Large intestine (tissue), 3 donors: Measurements from ENCODE around the gene TOP2A. TPM values are rescaled to one million over a fixed set of nuclear protein-coding genes. Genes with fewer than 3 reads are reported as not detected.

ENCODE experiments used
- DNase-seq, 2 donors: peaks; one replicate each; pipeline versions ENCODE4 v3.0.0 to v3.0.0-alpha.2; 2013
- H3K27ac ChIP-seq: one replicate; pipeline ENCODE4 v1.5.1; 2013; ENCODE audit warnings: low read length
- H3K27me3 ChIP-seq: 2 replicates; pipeline ENCODE4 v1.6.1; 2013; ENCODE audit warnings: low read length; ENCODE audit not compliant: control insufficient read depth, insufficient read depth
- H3K36me3 ChIP-seq: 2 replicates; pipeline ENCODE4 v1.6.1; 2013; ENCODE audit warnings: low read length; ENCODE audit not compliant: control insufficient read depth, insufficient read depth
- H3K4me1 ChIP-seq: one replicate; pipeline ENCODE4 v1.6.1; 2013; ENCODE audit warnings: low read length; ENCODE audit not compliant: control insufficient read depth, insufficient read depth
- H3K4me3 ChIP-seq: one replicate; pipeline ENCODE4 v1.5.1; 2013; ENCODE audit warnings: low read length
- H3K9me3 ChIP-seq: one replicate; pipeline ENCODE4 v1.6.1; 2013; ENCODE audit warnings: mild to moderate bottlenecking, low read depth, low read length, moderate library complexity; ENCODE audit not compliant: control insufficient read depth
- WGBS: methylation state at CpG from one replicate; pipeline ENCODE4 v1.1.5; 2013; ENCODE audit warnings: low lambda C conversion rate; ENCODE audit not compliant: insufficient coverage; 5-methylcytosine and 5-hydroxymethylcytosine counted together
- polyA plus RNA-seq: library from polyadenylated mRNA; unstranded; fragments of 120-200 nt; gene quantifications from one replicate; pipeline ENCODE4 v1.2.1, GENCODE V29; 2013

TOP2A gene
- polyA plus RNA-seq, 1 donor: 68.4 TPM

- peaks cover 26% of the 10 kb centered on the region for H3K4me1 ChIP-seq
- H3K9me3 ChIP-seq: no peaks in the 10 kb centered on the region
- peaks cover 2% of the 10 kb centered on the region for H3K27me3 ChIP-seq
- peaks cover 8% of the 10 kb centered on the region for H3K36me3 ChIP-seq
- no CpG with 5 or more reads among the region's 9 CpGs for WGBS
- H3K4me3 ChIP-seq: no peak overlapping the region
- DNase-seq: no peak
- H3K27ac ChIP-seq: no peak overlapping the region
Observed at GRCh38 chr17:40460968-40461731, 43.5 kb upstream of the TOP2A start.

GRCh38 chr17:40460604-40460967, 42.9 kb upstream of the TOP2A start:
- H3K9me3 ChIP-seq: no peaks in the 10 kb centered on the region
- peaks cover 26% of the 10 kb centered on the region for H3K4me1 ChIP-seq
- WGBS: no CpG with 5 or more reads among the region's 3 CpGs
- H3K4me3 ChIP-seq: no peak overlapping the region
- peaks cover 10% of the 10 kb centered on the region for H3K36me3 ChIP-seq
- peaks cover 2% of the 10 kb centered on the region for H3K27me3 ChIP-seq
- H3K27ac ChIP-seq: no peak overlapping the region
- DNase-seq: no peak

GRCh38 chr17:40459636-40460603, 42.2 kb upstream of the TOP2A start:
- Histone ChIP-seq H3K36me3 (peaks cover 10% of the 10 kb centered on the region), H3K4me1 (peaks cover 26% of the 10 kb centered on the region), H3K27me3 (peaks cover 2% of the 10 kb centered on the region), H3K4me3 (no peak overlapping the region), H3K27ac (no peak overlapping the region), H3K9me3 (no peaks in the 10 kb centered on the region)
- WGBS: no CpG with 5 or more reads among the region's 8 CpGs
- no peak for DNase-seq

- Histone ChIP-seq H3K27me3 (peaks cover 2% of the 10 kb centered on the region), H3K27ac (no peak overlapping the region), H3K4me1 (peaks cover 26% of the 10 kb centered on the region), H3K36me3 (peaks cover 19% of the 10 kb centered on the region), H3K9me3 (no peaks in the 10 kb centered on the region), H3K4me3 (no peak overlapping the region)
- DNase-seq: no peak
- 80% methylated on average over 1 of the region's 12 CpGs for WGBS
Observed at GRCh38 chr17:40458851-40459482, 41.3 kb upstream of the TOP2A start.

GRCh38 chr17:40457964-40458791, 40.5 kb upstream of the TOP2A start:
- H3K27ac ChIP-seq: no peak overlapping the region
- peaks cover 26% of the 10 kb centered on the region for H3K4me1 ChIP-seq
- peaks cover 2% of the 10 kb centered on the region for H3K27me3 ChIP-seq
- H3K4me3 ChIP-seq: no peak overlapping the region
- WGBS: no CpG with 5 or more reads among the region's 16 CpGs
- H3K36me3 ChIP-seq: peaks cover 25% of the 10 kb centered on the region
- no peaks in the 10 kb centered on the region for H3K9me3 ChIP-seq
- DNase-seq: peak; percentile 58 to 63

- WGBS: no CpG with 5 or more reads among the region's 3 CpGs
- Histone ChIP-seq H3K4me1 (peaks cover 22% of the 10 kb centered on the region), H3K27me3 (peaks cover 2% of the 10 kb centered on the region), H3K4me3 (no peak overlapping the region), H3K36me3 (peaks cover 28% of the 10 kb centered on the region), H3K27ac (no peak overlapping the region), H3K9me3 (no peaks in the 10 kb centered on the region)
- no peak for DNase-seq
Observed at GRCh38 chr17:40457369-40457768, 39.7 kb upstream of the TOP2A start.

DNA sequence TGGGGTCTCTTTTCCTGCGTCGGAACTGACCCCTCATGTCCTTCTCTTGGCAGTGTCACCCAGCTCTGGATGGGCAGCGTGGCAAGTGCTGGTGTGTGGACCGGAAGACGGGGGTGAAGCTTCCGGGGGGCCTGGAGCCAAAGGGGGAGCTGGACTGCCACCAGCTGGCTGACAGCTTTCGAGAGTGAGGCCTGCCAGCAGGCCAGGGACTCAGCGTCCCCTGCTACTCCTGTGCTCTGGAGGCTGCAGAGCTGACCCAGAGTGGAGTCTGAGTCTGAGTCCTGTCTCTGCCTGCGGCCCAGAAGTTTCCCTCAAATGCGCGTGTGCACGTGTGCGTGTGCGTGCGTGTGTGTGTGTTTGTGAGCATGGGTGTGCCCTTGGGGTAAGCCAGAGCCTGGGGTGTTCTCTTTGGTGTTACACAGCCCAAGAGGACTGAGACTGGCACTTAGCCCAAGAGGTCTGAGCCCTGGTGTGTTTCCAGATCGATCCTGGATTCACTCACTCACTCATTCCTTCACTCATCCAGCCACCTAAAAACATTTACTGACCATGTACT, 38.8 kb upstream of the TOP2A start:
- DNase-seq: no peak
- H3K27me3 ChIP-seq: peaks cover 2% of the 10 kb centered on the region
- WGBS: no CpG with 5 or more reads among the region's 16 CpGs
- no peak overlapping the region for H3K27ac ChIP-seq
- peaks cover 19% of the 10 kb centered on the region for H3K4me1 ChIP-seq
- no peak overlapping the region for H3K4me3 ChIP-seq
- H3K36me3 ChIP-seq: peaks cover 28% of the 10 kb centered on the region
- H3K9me3 ChIP-seq: no peaks in the 10 kb centered on the region

GRCh38 chr17:40454613-40454995, 36.9 kb upstream of the TOP2A start:
- no CpG with 5 or more reads among the region's 2 CpGs for WGBS
- no peak overlapping the region for H3K27ac ChIP-seq
- no peak overlapping the region for H3K4me3 ChIP-seq
- H3K27me3 ChIP-seq: peaks cover 2% of the 10 kb centered on the region
- H3K9me3 ChIP-seq: no peaks in the 10 kb centered on the region
- DNase-seq: no peak
- H3K36me3 ChIP-seq: peaks cover 28% of the 10 kb centered on the region
- H3K4me1 ChIP-seq: peaks cover 23% of the 10 kb centered on the region

GRCh38 chr17:40453881-40454612, 36.4 kb upstream of the TOP2A start:
- H3K9me3 ChIP-seq: no peaks in the 10 kb centered on the region
- peaks cover 2% of the 10 kb centered on the region for H3K27me3 ChIP-seq
- WGBS: 60% methylated on average over 1 of the region's 19 CpGs
- no peak for DNase-seq
- H3K36me3 ChIP-seq: peaks cover 28% of the 10 kb centered on the region
- no peak overlapping the region for H3K27ac ChIP-seq
- peaks cover 27% of the 10 kb centered on the region for H3K4me1 ChIP-seq
- H3K4me3 ChIP-seq: no peak overlapping the region
